Uterus (tissue), 4 donors: ENCODE measurements around the gene CDK9. TPM values are rescaled to one million over a fixed set of nuclear protein-coding genes. Genes with fewer than 3 reads are reported as not detected.

Source experiments
- DNase-seq, 2 donors: peaks; one replicate each; pipeline ENCODE4 v3.0.0-alpha.2; 2019 to 2020
- H3K27ac ChIP-seq, 2 donors: fragments of 200-600 bp; sonication (generic); 1 replicate in 1 of 2; 2 replicates in 1 of 2; pipeline ENCODE4 v1.5.1; 2016 to 2018
- H3K27me3 ChIP-seq, 2 donors: fragments of 200-600 bp; sonication (generic); one replicate each; pipeline ENCODE4 v1.5.1; 2018 to 2019; ENCODE audit warnings: control low read depth in 1 of 2
- H3K36me3 ChIP-seq, 2 donors: fragments of 200-600 bp; sonication (generic); one replicate each; pipeline ENCODE4 v1.5.1; 2019; ENCODE audit warnings: control low read depth in 1 of 2
- H3K4me1 ChIP-seq, 2 donors: fragments of 200-600 bp; sonication (generic); one replicate each; pipeline ENCODE4 v1.5.1; 2018 to 2019; ENCODE audit warnings: control low read depth in 1 of 2
- H3K4me3 ChIP-seq, 2 donors: fragments of 200-600 bp; sonication (generic); 1 replicate in 1 of 2; 2 replicates in 1 of 2; pipeline ENCODE4 v1.5.1; 2018 to 2019; ENCODE audit warnings: mild to moderate bottlenecking in 1 of 2
- H3K9me3 ChIP-seq, 2 donors: fragments of 200-600 bp; sonication (generic); one replicate each; pipeline ENCODE4 v1.5.1; 2019; ENCODE audit warnings: control low read depth in 1 of 2
- CTCF ChIP-seq, 4 experiments: fragments of 200-600 bp in 2 of 4; fragments of 450-650 bp in 2 of 4; sonication (generic) in 2 of 4; IDR thresholded peaks; one replicate each; pipeline ENCODE4 v1.5.1; 2016 to 2019; ENCODE audit warnings: antibody characterized with exemption in 4 of 4, mild to moderate bottlenecking in 2 of 4, moderate library complexity in 1 of 4
- POLR2A ChIP-seq, 2 donors: fragments of 450-650 bp; IDR thresholded peaks; one replicate each; pipeline ENCODE4 v1.6.1; 2016; ENCODE audit warnings: antibody characterized with exemption in 2 of 2, mild to moderate bottlenecking in 1 of 2, moderate library complexity in 1 of 2
- intact Hi-C: fragments of 100-400 bp; cut with DNase I; formaldehyde crosslinking; loops from one replicate; pipeline ENCODE4 v1.15.1; 2023; ENCODE audit warnings: low total_unique reads
- total RNA-seq, 4 donors: library from RNA; depleted of rRNA in 3 of 4; stranded (reverse); fragments of >200 nt in 3 of 4; gene quantifications; one replicate each; pipeline versions ENCODE4 v1.1.0 to v1.2.4, GENCODE V29; 2014 to 2023
- donor health status: DM: yes; HTN: yes; CAD: no.

Gene CDK9
- total RNA-seq, 4 donors from 2014 or later, result 30.0 to 175 (median 77.4) TPM

GRCh38 chr9:127790094-127790855, 4.4 kb downstream of the CDK9 start:
- H3K27me3 ChIP-seq, result no peaks in the 10 kb centered on the region
- no peak overlapping the region for H3K4me3 ChIP-seq
- no peaks in the 10 kb centered on the region for H3K36me3 ChIP-seq
- TF ChIP-seq POLR2A (IDR thresholded peaks at IDR 0.05), result no peak
- no peak overlapping the region for H3K27ac ChIP-seq
- DNase-seq, result no peak
- H3K9me3 ChIP-seq, result no peaks in the 10 kb centered on the region
- peaks cover 0 to 14% of the 10 kb centered on the region in 2 donors for H3K4me1 ChIP-seq
- intact Hi-C loops, result no loop called here

- peaks cover 0 to 14% of the 10 kb centered on the region in 2 donors for H3K4me1 ChIP-seq
- no peaks in the 10 kb centered on the region for H3K36me3 ChIP-seq
- intact Hi-C loops, result no loop called here
- no peak overlapping the region for H3K4me3 ChIP-seq
- H3K9me3 ChIP-seq, result no peaks in the 10 kb centered on the region
- TF ChIP-seq CTCF (IDR thresholded peaks at IDR 0.05) (no peak), POLR2A (IDR thresholded peaks at IDR 0.05) (no peak)
- no peak overlapping the region for H3K27ac ChIP-seq
- no peak for DNase-seq
- H3K27me3 ChIP-seq, result no peaks in the 10 kb centered on the region
These were observed 5.3 kb downstream of the CDK9 start for GRCh38 chr9:127791085-127791484.

GRCh38 chr9:127792417-127793031, 6.7 kb downstream of the CDK9 start:
- H3K9me3 ChIP-seq, result no peaks in the 10 kb centered on the region
- DNase-seq, result no peak
- H3K4me3 ChIP-seq, result no peak overlapping the region
- no peaks in the 10 kb centered on the region for H3K36me3 ChIP-seq
- H3K4me1 ChIP-seq, result peaks cover 0 to 4% of the 10 kb centered on the region in 2 donors
- intact Hi-C loops, result no loop called here
- peak overlapping the region in 1 of 2 donors; percentile 28 for H3K27ac ChIP-seq
- TF ChIP-seq POLR2A (IDR thresholded peaks at IDR 0.05) (no peak), CTCF (IDR thresholded peaks at IDR 0.05) (no peak)
- no peaks in the 10 kb centered on the region for H3K27me3 ChIP-seq

GRCh38 chr9:127793093-127793708, 7.4 kb downstream of the CDK9 start:
- Histone ChIP-seq H3K27ac (peak overlapping the region; percentile 28 to 38), H3K9me3 (no peaks in the 10 kb centered on the region), H3K4me1 (peaks cover 0 to 3% of the 10 kb centered on the region in 2 donors), H3K36me3 (no peaks in the 10 kb centered on the region), H3K27me3 (no peaks in the 10 kb centered on the region), H3K4me3 (no peak overlapping the region)
- no peak for DNase-seq
- no peak for TF ChIP-seq POLR2A (IDR thresholded peaks at IDR 0.05)
- no peak for TF ChIP-seq CTCF (IDR thresholded peaks at IDR 0.05)
- intact Hi-C loops, result no loop called here

- intact Hi-C loops, result no loop called here
- peak overlapping the region; percentile 28 to 38 for H3K27ac ChIP-seq
- H3K9me3 ChIP-seq, result no peaks in the 10 kb centered on the region
- peaks cover 0 to 3% of the 10 kb centered on the region in 2 donors for H3K4me1 ChIP-seq
- no peaks in the 10 kb centered on the region for H3K27me3 ChIP-seq
- no peak for TF ChIP-seq CTCF (IDR thresholded peaks at IDR 0.05)
- TF ChIP-seq POLR2A (IDR thresholded peaks at IDR 0.05), result no peak
- no peak overlapping the region for H3K4me3 ChIP-seq
- no peak for DNase-seq
- H3K36me3 ChIP-seq, result no peaks in the 10 kb centered on the region
These were observed 8.4 kb downstream of the CDK9 start for GRCh38 chr9:127794001-127794791.
